Mammary epithelial cell (primary cell): ENCODE data around the gene PASD1.

Source experiments
- CTCF ChIP-seq, 2 donors: IDR thresholded peaks in 1 of 2; conservative IDR thresholded peaks in 1 of 2; 2 replicates each; pipeline ENCODE4 v1.5.1; 2011 to 2012; ENCODE audit warnings: inconsistent platforms in 2 of 2, low read length in 2 of 2, mild to moderate bottlenecking in 2 of 2, control low read depth in 1 of 2, low read depth in 1 of 2; ENCODE audit not compliant: insufficient read depth in 1 of 2; ENCODE audit errors: extremely low read depth in 1 of 2
- EZH2 ChIP-seq: IDR thresholded peaks from 2 replicates; pipeline ENCODE4 v1.6.1; 2012; ENCODE audit warnings: low read length, inconsistent platforms, borderline replicate concordance

- TF ChIP-seq CTCF (conservative IDR thresholded peaks at IDR 0.05 in 1 of 2, IDR thresholded peaks at IDR 0.05 in 1 of 2; ENCODE audit: extremely low read depth in 1 of 2, insufficient read depth in 1 of 2, low read depth in 1 of 2, low read length in 2 of 2), result no peak
- TF ChIP-seq EZH2, result no peak
Observed at GRCh38 chrX:151687635-151688034, 124.2 kb downstream of the PASD1 start.
